Upper lobe of right lung (tissue), 1 donor: Measurements from ENCODE around the gene CACNA1B. TPM values are rescaled to one million over a fixed set of nuclear protein-coding genes. Genes with fewer than 3 reads are reported as not detected.
A peak's percentile ranks its signal among the peaks of the same experiment; 100 is the strongest.

Experiments used
- ATAC-seq: fragments of 200-7000 bp; cut with Tn5 transposase; one replicate; pipeline ENCODE4 v1.9.1; 2020; ENCODE audit warnings: mild to moderate bottlenecking, moderate library complexity
- DNase-seq: peaks from one replicate; pipeline ENCODE4 v3.0.0-alpha.2; 2020
- H3K27ac ChIP-seq: fragments of 200-600 bp; one replicate; pipeline ENCODE4 v1.8.0; 2022
- H3K27me3 ChIP-seq: fragments of 200-600 bp; one replicate; pipeline ENCODE4 v1.8.0; 2022; ENCODE audit warnings: mild to moderate bottlenecking
- H3K36me3 ChIP-seq: fragments of 200-600 bp; one replicate; pipeline ENCODE4 v1.8.0; 2022
- H3K4me1 ChIP-seq: fragments of 200-600 bp; one replicate; pipeline ENCODE4 v1.8.0; 2022
- H3K4me3 ChIP-seq: fragments of 200-600 bp; one replicate; pipeline ENCODE4 v1.8.0; 2022; ENCODE audit warnings: mild to moderate bottlenecking
- H3K9me3 ChIP-seq: fragments of 200-600 bp; one replicate; pipeline ENCODE4 v1.8.0; 2022
- intact Hi-C: fragments of 100-400 bp; cut with DNase I; formaldehyde crosslinking; loops from one replicate; pipeline ENCODE4 v1.11.0; 2022
- total RNA-seq: library from RNA; stranded (reverse); fragmentation: NEBNext Ultra II Directional; extraction: Animal tissue kit (Norgen Biotek cat#: 25700); gene quantifications from one replicate; pipeline ENCODE4 v1.2.1, GENCODE V29; 2021
- TF ChIP-seq, protein P1 (sequence below): fragments of 200-600 bp; IDR thresholded peaks from one replicate; pipeline ENCODE4 v1.8.0; 2022; ENCODE audit warnings: antibody characterized with exemption
- donor health status: DM: no; HTN: yes; CAD: no; lungs with severe emphysema.

The CACNA1B gene
- total RNA-seq, 1 donor from 2014 or later, result 0.29 TPM

DNA sequence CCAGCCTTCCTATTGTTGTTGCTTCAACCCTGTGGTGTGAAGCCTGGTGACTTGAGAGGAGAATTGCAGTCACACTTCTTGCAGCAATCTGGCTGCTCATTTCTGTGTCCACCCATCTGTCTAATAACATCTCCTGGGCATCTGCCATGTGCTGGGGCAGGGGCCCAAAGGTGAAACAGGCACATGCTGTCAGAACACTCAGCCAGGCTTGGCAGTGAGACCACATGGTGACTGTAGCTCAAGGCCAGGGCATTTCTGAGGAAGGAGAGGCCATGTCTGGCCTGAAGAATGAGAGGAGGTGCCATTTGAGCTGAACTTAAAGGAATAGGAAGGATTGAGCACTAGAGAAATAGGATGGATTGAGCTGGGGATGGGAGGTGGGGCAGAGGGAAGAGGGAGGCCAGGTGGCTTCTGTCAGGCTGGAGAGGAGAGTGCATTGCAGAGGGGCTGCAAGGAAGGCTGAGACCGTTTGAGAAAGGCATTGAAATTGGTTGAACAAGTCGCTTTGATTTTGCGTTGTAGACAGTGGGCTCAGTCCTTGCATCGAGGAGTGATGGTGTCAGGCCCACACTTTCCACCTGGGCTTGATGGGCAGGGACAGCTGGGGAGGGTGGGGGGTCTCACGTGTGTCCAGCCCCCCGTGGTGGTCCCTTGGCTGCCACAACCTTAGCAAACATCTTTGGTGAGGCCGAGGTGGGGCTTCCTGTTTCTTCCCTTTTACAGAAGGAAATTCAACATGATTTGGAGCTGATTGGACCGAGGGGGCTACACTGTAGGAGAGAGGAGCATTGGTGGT lies 222.4 kb downstream of the CACNA1B start:
- Histone ChIP-seq H3K27ac (no peak overlapping the region), H3K4me1 (no peaks in the 10 kb centered on the region), H3K36me3 (no peaks in the 10 kb centered on the region), H3K4me3 (no peak overlapping the region), H3K27me3 (peaks cover 7% of the 10 kb centered on the region), H3K9me3 (no peaks in the 10 kb centered on the region)
- ATAC-seq, result no peak
- peak; percentile 38 for DNase-seq
- intact Hi-C loops, result no loop called here
- TF ChIP-seq, protein P1, sequence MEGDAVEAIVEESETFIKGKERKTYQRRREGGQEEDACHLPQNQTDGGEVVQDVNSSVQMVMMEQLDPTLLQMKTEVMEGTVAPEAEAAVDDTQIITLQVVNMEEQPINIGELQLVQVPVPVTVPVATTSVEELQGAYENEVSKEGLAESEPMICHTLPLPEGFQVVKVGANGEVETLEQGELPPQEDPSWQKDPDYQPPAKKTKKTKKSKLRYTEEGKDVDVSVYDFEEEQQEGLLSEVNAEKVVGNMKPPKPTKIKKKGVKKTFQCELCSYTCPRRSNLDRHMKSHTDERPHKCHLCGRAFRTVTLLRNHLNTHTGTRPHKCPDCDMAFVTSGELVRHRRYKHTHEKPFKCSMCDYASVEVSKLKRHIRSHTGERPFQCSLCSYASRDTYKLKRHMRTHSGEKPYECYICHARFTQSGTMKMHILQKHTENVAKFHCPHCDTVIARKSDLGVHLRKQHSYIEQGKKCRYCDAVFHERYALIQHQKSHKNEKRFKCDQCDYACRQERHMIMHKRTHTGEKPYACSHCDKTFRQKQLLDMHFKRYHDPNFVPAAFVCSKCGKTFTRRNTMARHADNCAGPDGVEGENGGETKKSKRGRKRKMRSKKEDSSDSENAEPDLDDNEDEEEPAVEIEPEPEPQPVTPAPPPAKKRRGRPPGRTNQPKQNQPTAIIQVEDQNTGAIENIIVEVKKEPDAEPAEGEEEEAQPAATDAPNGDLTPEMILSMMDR, result no peak

DNA sequence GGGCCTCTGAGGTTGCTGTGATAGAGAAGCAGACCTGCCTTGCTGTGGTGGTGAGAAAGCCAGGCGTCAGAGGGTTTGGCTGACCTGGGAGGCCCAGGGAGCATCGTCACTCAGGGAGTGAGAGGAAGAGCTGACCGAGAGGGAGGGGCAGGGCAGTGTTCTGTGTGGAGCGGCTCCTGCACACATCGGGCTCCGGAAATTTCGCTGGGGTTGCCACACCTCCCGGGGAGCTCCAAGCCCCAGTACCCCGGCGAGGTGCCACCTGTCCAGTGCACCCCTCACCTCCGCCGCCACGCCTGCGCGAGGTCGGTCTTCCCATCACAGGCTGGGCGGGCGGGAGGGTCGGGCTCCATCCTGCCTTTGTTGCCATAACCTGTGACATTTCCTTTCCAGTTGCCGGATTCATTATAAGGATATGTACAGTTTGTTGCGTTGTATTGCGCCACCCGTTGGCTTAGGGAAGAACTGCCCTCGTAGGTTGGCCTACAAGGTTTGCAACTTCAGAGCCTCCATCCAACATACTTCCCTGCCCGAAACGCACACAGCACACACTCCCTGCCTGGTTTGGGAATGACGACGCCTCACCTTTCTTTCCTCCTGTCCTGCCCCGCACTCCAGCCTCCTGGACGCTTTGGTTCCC lies 223.2 kb downstream of the CACNA1B start:
- ATAC-seq, result no peak

DNA sequence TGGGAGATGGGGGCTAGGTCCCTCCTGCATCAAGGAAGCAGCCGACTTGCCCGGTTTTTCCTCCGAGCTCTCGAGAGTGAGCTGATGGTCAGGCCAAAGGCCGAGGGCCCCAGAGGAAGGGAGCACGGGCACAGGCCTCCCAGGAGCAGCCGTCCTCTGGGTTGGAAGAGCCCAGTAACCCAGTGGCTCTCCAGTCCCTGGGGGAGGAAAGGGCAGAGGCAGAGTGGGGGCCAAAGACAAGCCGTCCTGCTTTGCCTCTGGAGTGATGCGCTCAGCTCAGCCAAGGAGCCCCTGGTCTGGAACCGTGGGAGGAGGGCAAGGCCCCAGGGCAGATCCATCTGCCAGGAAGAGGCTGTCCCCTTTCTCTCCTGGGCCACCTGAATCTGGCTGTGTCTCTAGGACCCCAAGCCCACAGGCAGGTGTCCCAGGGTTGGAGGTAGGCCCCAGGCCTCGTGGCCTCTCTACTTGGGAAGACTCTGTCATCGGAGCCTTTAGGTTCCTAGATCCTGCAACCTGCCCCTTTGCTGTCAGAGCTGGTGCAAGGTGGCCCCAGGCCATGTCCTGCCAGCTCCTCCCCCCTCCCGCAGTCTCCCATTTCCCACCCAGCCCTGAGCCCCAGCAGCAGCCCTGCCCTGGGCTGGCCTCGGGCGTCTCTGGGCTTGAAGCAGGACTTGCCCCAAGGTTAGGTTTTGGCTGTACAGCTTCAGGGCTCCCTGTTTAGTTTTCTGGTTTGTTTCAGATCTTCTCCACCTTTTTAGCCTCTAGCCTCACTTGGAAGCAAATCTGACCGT lies 224.1 kb downstream of the CACNA1B start:
- Histone ChIP-seq H3K4me1 (no peaks in the 10 kb centered on the region), H3K27me3 (peaks cover 16% of the 10 kb centered on the region), H3K36me3 (no peaks in the 10 kb centered on the region), H3K9me3 (no peaks in the 10 kb centered on the region), H3K4me3 (no peak overlapping the region), H3K27ac (no peak overlapping the region)
- TF ChIP-seq, protein P1, result no peak
- intact Hi-C loops, result no loop called here
- ATAC-seq (no peak), DNase-seq (peak; percentile 54)

More for the DNA sequence above, 223.2 kb downstream of the CACNA1B start:
- Histone ChIP-seq H3K36me3 (no peaks in the 10 kb centered on the region), H3K4me3 (no peak overlapping the region), H3K9me3 (no peaks in the 10 kb centered on the region), H3K27ac (no peak overlapping the region), H3K27me3 (peaks cover 13% of the 10 kb centered on the region), H3K4me1 (no peaks in the 10 kb centered on the region)
- intact Hi-C loops, result no loop called here
- TF ChIP-seq, protein P1, result peak; percentile 8
- DNase-seq, result peak; percentile 58

DNA sequence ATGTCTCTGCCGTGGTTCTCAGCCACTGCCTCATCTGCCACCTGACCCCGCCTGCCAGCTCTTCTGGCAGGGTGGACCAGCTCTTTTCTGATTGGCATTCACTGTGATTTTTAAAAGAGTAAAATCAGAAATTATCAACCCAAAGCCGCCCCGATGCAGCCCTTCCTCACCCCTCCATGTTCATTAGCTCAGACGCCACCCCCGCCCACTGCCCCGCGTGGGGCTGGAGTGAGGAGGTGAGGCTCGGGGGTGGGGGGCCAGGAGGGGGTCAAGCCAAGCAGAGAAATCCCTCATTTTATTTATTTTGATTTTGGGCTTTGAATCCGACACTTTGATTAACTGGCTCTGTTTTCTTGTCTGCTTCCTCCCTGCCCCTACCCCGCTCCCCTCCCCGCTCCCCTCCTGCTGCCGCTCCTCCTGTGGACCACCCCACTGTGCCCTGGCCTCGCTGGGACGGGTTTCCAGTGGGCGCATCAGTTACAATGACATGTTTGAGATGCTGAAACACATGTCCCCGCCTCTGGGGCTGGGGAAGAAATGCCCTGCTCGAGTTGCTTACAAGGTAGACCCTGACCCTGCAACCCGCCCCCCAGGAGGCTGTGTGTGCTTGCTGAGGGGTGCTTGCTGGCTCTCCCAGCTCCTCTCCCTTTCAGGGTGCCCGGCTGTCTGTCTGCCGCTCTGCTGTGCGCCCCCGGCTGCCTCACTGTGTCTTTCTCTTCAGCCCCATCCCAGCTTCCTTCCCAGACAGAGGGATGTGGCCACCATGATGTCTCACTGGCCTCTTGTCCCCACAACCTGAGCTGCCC lies 224.9 kb downstream of the CACNA1B start:
- DNase-seq, result peak; percentile 62
- Histone ChIP-seq H3K27me3 (peaks cover 16% of the 10 kb centered on the region), H3K36me3 (no peaks in the 10 kb centered on the region), H3K4me1 (no peaks in the 10 kb centered on the region), H3K4me3 (no peak overlapping the region), H3K27ac (no peak overlapping the region), H3K9me3 (no peaks in the 10 kb centered on the region)
- TF ChIP-seq, protein P1, result no peak
- no peak for ATAC-seq
- intact Hi-C loops, result no loop called here

DNA sequence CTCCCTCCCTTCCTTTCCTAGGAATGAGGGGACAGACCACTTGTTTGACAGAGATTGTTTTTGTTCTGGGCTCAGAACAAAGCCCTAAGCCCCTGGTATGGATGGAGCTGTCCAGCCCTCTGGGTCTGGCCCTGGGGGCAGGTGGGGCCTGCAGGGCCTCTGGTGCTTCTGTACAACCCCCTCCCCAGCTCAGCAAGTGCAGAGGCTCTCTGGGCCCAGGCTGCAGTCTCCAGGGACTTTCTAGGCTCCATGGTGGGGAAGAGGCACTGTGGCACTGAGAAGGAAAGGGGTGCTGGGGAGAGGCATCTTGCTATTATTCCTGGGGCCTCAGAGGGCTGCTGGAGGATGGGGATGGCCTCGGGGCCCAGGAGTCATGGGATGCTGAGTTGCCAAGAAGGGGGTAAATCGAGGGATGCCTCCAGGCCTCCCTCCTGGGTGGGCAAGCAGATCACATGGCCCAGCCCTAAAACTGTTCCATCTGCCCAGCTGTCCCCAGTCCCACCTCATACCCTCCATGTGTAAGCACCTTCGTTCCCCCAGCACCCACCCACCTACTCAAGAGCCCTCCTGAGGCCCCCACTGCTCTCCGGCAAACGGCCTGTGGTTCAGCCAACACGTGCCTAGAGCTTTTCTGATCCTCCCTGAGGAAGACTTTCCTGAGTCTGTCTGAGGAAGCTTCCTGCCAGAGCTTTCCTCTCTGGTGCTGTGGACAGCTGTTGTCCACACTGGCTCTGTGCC lies 225.7 kb downstream of the CACNA1B start:
- Histone ChIP-seq H3K4me3 (no peak overlapping the region), H3K9me3 (no peaks in the 10 kb centered on the region), H3K27me3 (peaks cover 16% of the 10 kb centered on the region), H3K27ac (no peak overlapping the region), H3K4me1 (no peaks in the 10 kb centered on the region), H3K36me3 (no peaks in the 10 kb centered on the region)
- intact Hi-C loops, result no loop called here
- TF ChIP-seq, protein P1, result no peak
- DNase-seq (peak; percentile 56), ATAC-seq (no peak)
